ENCODE measurements around the gene RPL15.
A peak's percentile ranks its signal among the peaks of the same experiment; 100 is the strongest.
"Not testable (repeated sequence)": the region's sequence is repeated elsewhere in the genome, so short reads cannot be mapped to it uniquely, and the experiment has no call there.

The RPL15 gene

GRCh38 chr3:23916886-23917678 lies at the start of gene RPL15, which contains the start of gene NKIRAS1:
RPL15 (plus strand) TSS chr3:23917132; CDS start chr3:23917860, 728 bp downstream.
NKIRAS1 (minus strand) TSS chr3:23916990; CDS start chr3:23910904, 6,086 bp downstream.
- DNase-seq: peak; percentile 99

GRCh38 chr3:23867400-23867799 lies 49.5 kb upstream of the RPL15 start:
- DNase-seq: no peak

- DNase-seq: no peak
Measured at GRCh38 chr3:23867838-23868237, 49.1 kb upstream of the RPL15 start.

- DNase-seq: no peak
Measured at GRCh38 chr3:23869977-23870662, 46.8 kb upstream of the RPL15 start.

GRCh38 chr3:23870663-23871043 lies 46.3 kb upstream of the RPL15 start:
- not testable (repeated sequence) for DNase-seq

- DNase-seq: not testable (repeated sequence)
Measured at GRCh38 chr3:23871361-23871760, 45.6 kb upstream of the RPL15 start.

GRCh38 chr3:23872330-23872729 lies 44.6 kb upstream of the RPL15 start:
- DNase-seq: no peak

GRCh38 chr3:23873941-23874340 lies 43.0 kb upstream of the RPL15 start:
- DNase-seq: no peak

- DNase-seq: no peak
Measured at GRCh38 chr3:23874359-23875112, 42.4 kb upstream of the RPL15 start.

GRCh38 chr3:23875113-23875725 lies 41.7 kb upstream of the RPL15 start:
- DNase-seq: no peak

- no peak for DNase-seq
Measured at GRCh38 chr3:23876923-23877322, 40.0 kb upstream of the RPL15 start.

- no peak for DNase-seq
Measured at GRCh38 chr3:23877329-23877980, 39.5 kb upstream of the RPL15 start.

- DNase-seq: no peak
Measured at GRCh38 chr3:23879485-23879884, 37.4 kb upstream of the RPL15 start.

- DNase-seq: no peak
Measured at GRCh38 chr3:23880703-23881339, 36.1 kb upstream of the RPL15 start.

- not testable (repeated sequence) for DNase-seq
Measured at GRCh38 chr3:23881993-23882392, 34.9 kb upstream of the RPL15 start.

GRCh38 chr3:23882487-23882918 lies 34.4 kb upstream of the RPL15 start:
- DNase-seq: no peak

GRCh38 chr3:23884481-23884880 lies 32.5 kb upstream of the RPL15 start:
- DNase-seq: no peak

- DNase-seq: no peak
Measured at GRCh38 chr3:23885210-23885609, 31.7 kb upstream of the RPL15 start.

- no peak for DNase-seq
Measured at GRCh38 chr3:23886311-23886710, 30.6 kb upstream of the RPL15 start.

GRCh38 chr3:23888617-23889228 lies 28.2 kb upstream of the RPL15 start:
- DNase-seq: no peak

GRCh38 chr3:23889386-23889785 lies 27.5 kb upstream of the RPL15 start:
- DNase-seq: no peak
